Measurements from ENCODE around the gene ZNF311. TPM values are rescaled to one million over a fixed set of nuclear protein-coding genes. Genes with fewer than 3 reads are reported as not detected.

ZNF311 gene
- total RNA-seq, 2 donors from 2014 or later, result 1.1 to 2.1 TPM

GRCh38 chr6:28995093-28995650, 9.9 kb downstream of the ZNF311 start:
- H3K9ac ChIP-seq (ENCODE audit: low read depth in 2 of 2, low read length in 2 of 2), result no peak overlapping the region
- TF ChIP-seq, protein P1, sequence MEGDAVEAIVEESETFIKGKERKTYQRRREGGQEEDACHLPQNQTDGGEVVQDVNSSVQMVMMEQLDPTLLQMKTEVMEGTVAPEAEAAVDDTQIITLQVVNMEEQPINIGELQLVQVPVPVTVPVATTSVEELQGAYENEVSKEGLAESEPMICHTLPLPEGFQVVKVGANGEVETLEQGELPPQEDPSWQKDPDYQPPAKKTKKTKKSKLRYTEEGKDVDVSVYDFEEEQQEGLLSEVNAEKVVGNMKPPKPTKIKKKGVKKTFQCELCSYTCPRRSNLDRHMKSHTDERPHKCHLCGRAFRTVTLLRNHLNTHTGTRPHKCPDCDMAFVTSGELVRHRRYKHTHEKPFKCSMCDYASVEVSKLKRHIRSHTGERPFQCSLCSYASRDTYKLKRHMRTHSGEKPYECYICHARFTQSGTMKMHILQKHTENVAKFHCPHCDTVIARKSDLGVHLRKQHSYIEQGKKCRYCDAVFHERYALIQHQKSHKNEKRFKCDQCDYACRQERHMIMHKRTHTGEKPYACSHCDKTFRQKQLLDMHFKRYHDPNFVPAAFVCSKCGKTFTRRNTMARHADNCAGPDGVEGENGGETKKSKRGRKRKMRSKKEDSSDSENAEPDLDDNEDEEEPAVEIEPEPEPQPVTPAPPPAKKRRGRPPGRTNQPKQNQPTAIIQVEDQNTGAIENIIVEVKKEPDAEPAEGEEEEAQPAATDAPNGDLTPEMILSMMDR (IDR thresholded peaks at IDR 0.05), result no peak
- H3K27me3 ChIP-seq, result no peaks in the 10 kb centered on the region
- H3K27ac ChIP-seq, result no peak overlapping the region
- DNase-seq, result no peak
- intact Hi-C loops (cut with DNase I), result no loop called here
- no peak overlapping the region for H3K4me3 ChIP-seq
- H3K4me1 ChIP-seq, result no peaks in the 10 kb centered on the region
- no peaks in the 10 kb centered on the region for H3K36me3 ChIP-seq
- H3K9me3 ChIP-seq, result no peaks in the 10 kb centered on the region

GRCh38 chr6:28988536-28989311, 16.4 kb downstream of the ZNF311 start:
- intact Hi-C loops (cut with DNase I), result loop anchor here (10.0 kb wide), 1 partner anchor 154 kb away; no protein-coding TSS in a partner anchor
- Histone ChIP-seq H3K27me3 (no peaks in the 10 kb centered on the region), H3K36me3 (no peaks in the 10 kb centered on the region), H3K9ac (ENCODE audit: low read depth in 2 of 2, low read length in 2 of 2) (peak overlapping the region in 1 of 2 donors; percentile 50), H3K4me1 (no peaks in the 10 kb centered on the region), H3K27ac (no peak overlapping the region), H3K4me3 (peak overlapping the region; percentile 23), H3K9me3 (no peaks in the 10 kb centered on the region)
- peak; percentile 85 for DNase-seq
- TF ChIP-seq, protein P1 (IDR thresholded peaks at IDR 0.05), result no peak

- no peaks in the 10 kb centered on the region for H3K9me3 ChIP-seq
- H3K9ac ChIP-seq (ENCODE audit: low read depth in 2 of 2, low read length in 2 of 2), result peak overlapping the region in 1 of 2 donors; percentile 78
- H3K4me3 ChIP-seq, result peak overlapping the region; percentile 47
- peak overlapping the region; percentile 85 for H3K27ac ChIP-seq
- no peaks in the 10 kb centered on the region for H3K36me3 ChIP-seq
- H3K27me3 ChIP-seq, result no peaks in the 10 kb centered on the region
- peak; percentile 88 for DNase-seq
- no peaks in the 10 kb centered on the region for H3K4me1 ChIP-seq
- intact Hi-C loops (cut with DNase I), result loop anchor here (10.0 kb wide), 1 partner anchor 151 kb away; no protein-coding TSS in a partner anchor
- TF ChIP-seq, protein P1 (IDR thresholded peaks at IDR 0.05), result no peak
Observed at GRCh38 chr6:28985462-28986164, 19.5 kb downstream of the ZNF311 start.

- H3K9me3 ChIP-seq, result no peaks in the 10 kb centered on the region
Observed at GRCh38 chr6:28983838-28984237, 21.3 kb downstream of the ZNF311 start.

More at GRCh38 chr6:28983838-28984237, 21.3 kb downstream of the ZNF311 start:
- no peak for DNase-seq
- H3K4me1 ChIP-seq, result no peaks in the 10 kb centered on the region
- no peak overlapping the region for H3K4me3 ChIP-seq
- no peak overlapping the region for H3K27ac ChIP-seq
- intact Hi-C loops (cut with DNase I), result loop anchor here (2.0 to 10.0 kb wide), 2 partner anchors 43 to 149 kb away; no protein-coding TSS in a partner anchor
- H3K27me3 ChIP-seq, result no peaks in the 10 kb centered on the region
- TF ChIP-seq, protein P1 (IDR thresholded peaks at IDR 0.05), result no peak
- no peaks in the 10 kb centered on the region for H3K36me3 ChIP-seq
- no peak overlapping the region for H3K9ac ChIP-seq (ENCODE audit: low read depth in 2 of 2, low read length in 2 of 2)
